MM.1S (cell line): ENCODE results near the gene IFT80.

Experiments
- DNase-seq: peaks from one replicate; pipeline ENCODE4 v3.0.0-alpha.2; 2015
- H2AFZ ChIP-seq: fragments of 300-600 bp; sonication (generic); 2 replicates; pipeline ENCODE4 v1.6.0; 2016; ENCODE audit warnings: antibody characterized with exemption, low read length
- H3F3A ChIP-seq: fragments of 300-600 bp; sonication (generic); 2 replicates; pipeline ENCODE4 v1.6.1; 2016; ENCODE audit warnings: mild to moderate bottlenecking, antibody characterized with exemption, low read length, moderate library complexity, mixed read lengths; ENCODE audit not compliant: insufficient read depth
- H3K27ac ChIP-seq: fragments of 300-600 bp; sonication (generic); 2 replicates; pipeline ENCODE4 v1.5.1; 2016; ENCODE audit warnings: mild to moderate bottlenecking, low read length
- H3K27me3 ChIP-seq: fragments of 300-600 bp; sonication (generic); replicated peaks from 2 replicates; pipeline ENCODE4 v1.6.0; 2016; ENCODE audit warnings: low read length; ENCODE audit not compliant: insufficient read depth
- H3K36me3 ChIP-seq: fragments of 300-600 bp; sonication (generic); replicated peaks from 2 replicates; pipeline ENCODE4 v1.6.1; 2016; ENCODE audit warnings: mild to moderate bottlenecking, low read length, mixed read lengths; ENCODE audit not compliant: insufficient read depth
- H3K4me1 ChIP-seq: fragments of 300-600 bp; sonication (generic); 2 replicates; pipeline ENCODE4 v1.6.1; 2016; ENCODE audit warnings: low read length, mixed read lengths
- H3K4me2 ChIP-seq: fragments of 300-600 bp; sonication (generic); 2 replicates; pipeline ENCODE4 v1.6.0; 2016; ENCODE audit warnings: low read depth, low read length
- H3K4me3 ChIP-seq: fragments of 300-600 bp; sonication (generic); 2 replicates; pipeline ENCODE4 v1.5.1; 2016; ENCODE audit warnings: low read length, mixed read lengths
- H3K79me2 ChIP-seq: fragments of 300-600 bp; sonication (generic); 2 replicates; pipeline ENCODE4 v1.6.1; 2016; ENCODE audit warnings: mixed run types, low read length, mixed read lengths
- H3K9ac ChIP-seq: fragments of 300-600 bp; sonication (generic); 2 replicates; pipeline ENCODE4 v1.6.1; 2016; ENCODE audit warnings: low read length, mixed read lengths
- H3K9me2 ChIP-seq: fragments of 300-600 bp; sonication (generic); replicated peaks from 2 replicates; pipeline ENCODE4 v1.6.1; 2016; ENCODE audit warnings: mild to moderate bottlenecking, low read length, mixed read lengths; ENCODE audit not compliant: insufficient read depth
- H3K9me3 ChIP-seq: fragments of 300-600 bp; sonication (generic); replicated peaks from 2 replicates; pipeline ENCODE4 v1.6.1; 2016; ENCODE audit warnings: mild to moderate bottlenecking, low read length, mixed read lengths; ENCODE audit not compliant: insufficient read depth
- H4K20me1 ChIP-seq: fragments of 300-600 bp; sonication (generic); 2 replicates; pipeline ENCODE4 v1.6.1; 2016; ENCODE audit warnings: mild to moderate bottlenecking, low read length, moderate library complexity, mixed read lengths; ENCODE audit not compliant: insufficient read depth
- CTCF ChIP-seq: fragments of 300-600 bp; sonication (generic); IDR thresholded peaks from 2 replicates; pipeline ENCODE4 v1.5.1; 2016; ENCODE audit warnings: antibody characterized with exemption, low read length, mixed read lengths
- EZH2 ChIP-seq: fragments of 300-600 bp; sonication (generic); optimal IDR thresholded peaks from 2 replicates; pipeline ENCODE3; 2017; ENCODE audit warnings: low read depth, mild to moderate bottlenecking, antibody characterized with exemption, low read length, mixed read lengths
- EZH2phosphoT487 ChIP-seq: fragments of 300-600 bp; sonication (generic); IDR thresholded peaks from 2 replicates; pipeline ENCODE4 v1.6.1; 2018; ENCODE audit warnings: antibody characterized with exemption, low read length

Gene IFT80

GRCh38 chr3:160437083-160437455 lies 38.0 kb upstream of the IFT80 start:
- H3K4me2 ChIP-seq, result no peak overlapping the region
- no peak for DNase-seq
- H3K4me3 ChIP-seq, result no peak overlapping the region
- H4K20me1 ChIP-seq, result peaks cover 3% of the 10 kb centered on the region; the same call in 1 of the 2 replicates
- H3F3A ChIP-seq, result peaks cover 75% of the 10 kb centered on the region
- H3K9ac ChIP-seq, result no peak overlapping the region
- no peaks in the 10 kb centered on the region for H3K4me1 ChIP-seq
- no peak overlapping the region for H2AFZ ChIP-seq
- peaks cover 97% of the 10 kb centered on the region for H3K79me2 ChIP-seq
- no peak overlapping the region for H3K27ac ChIP-seq
- no peaks in the 10 kb centered on the region for H3K27me3 ChIP-seq
- no peaks in the 10 kb centered on the region for H3K9me3 ChIP-seq
- TF ChIP-seq EZH2 (no peak), EZH2phosphoT487 (no peak)
- no peaks in the 10 kb centered on the region for H3K9me2 ChIP-seq
- H3K36me3 ChIP-seq, result peaks cover 38% of the 10 kb centered on the region

GRCh38 chr3:160435747-160436146 lies 36.7 kb upstream of the IFT80 start:
- Histone ChIP-seq H3K27me3 (no peaks in the 10 kb centered on the region), H3K9me3 (no peaks in the 10 kb centered on the region), H3K4me1 (no peaks in the 10 kb centered on the region), H3K79me2 (peaks cover 99% of the 10 kb centered on the region), H3K27ac (no peak overlapping the region), H4K20me1 (peaks cover 3% of the 10 kb centered on the region; the same call in 1 of the 2 replicates), H3K36me3 (peaks cover 51% of the 10 kb centered on the region), H3K9ac (no peak overlapping the region), H3K9me2 (no peaks in the 10 kb centered on the region), H2AFZ (no peak overlapping the region), H3K4me3 (no peak overlapping the region), H3K4me2 (no peak overlapping the region), H3F3A (peaks cover 83% of the 10 kb centered on the region)
- no peak for DNase-seq
- no peak for TF ChIP-seq EZH2phosphoT487
- TF ChIP-seq EZH2, result no peak
- TF ChIP-seq CTCF, result no peak

- DNase-seq, result no peak
- Histone ChIP-seq H3K27me3 (no peaks in the 10 kb centered on the region), H3K4me2 (no peak overlapping the region), H2AFZ (no peak overlapping the region), H3K9ac (no peak overlapping the region), H3K27ac (no peak overlapping the region), H3F3A (peaks cover 89% of the 10 kb centered on the region), H3K79me2 (peaks cover 99% of the 10 kb centered on the region), H3K4me3 (no peak overlapping the region), H3K4me1 (no peaks in the 10 kb centered on the region), H3K9me3 (no peaks in the 10 kb centered on the region), H4K20me1 (peaks cover 3% of the 10 kb centered on the region; the same call in 1 of the 2 replicates), H3K36me3 (peaks cover 57% of the 10 kb centered on the region), H3K9me2 (no peaks in the 10 kb centered on the region)
- TF ChIP-seq EZH2phosphoT487 (no peak), EZH2 (no peak), CTCF (no peak)
Measured at GRCh38 chr3:160435095-160435494, 36.1 kb upstream of the IFT80 start.

GRCh38 chr3:160434071-160434470 lies 35.0 kb upstream of the IFT80 start:
- DNase-seq, result no peak
- peaks cover 86% of the 10 kb centered on the region for H3F3A ChIP-seq
- no peaks in the 10 kb centered on the region for H3K9me3 ChIP-seq
- no peaks in the 10 kb centered on the region for H3K27me3 ChIP-seq
- no peaks in the 10 kb centered on the region for H3K9me2 ChIP-seq
- peaks cover 3% of the 10 kb centered on the region; the same call in 1 of the 2 replicates for H4K20me1 ChIP-seq
- H3K9ac ChIP-seq, result no peak overlapping the region
- no peak overlapping the region for H3K4me2 ChIP-seq
- peaks cover 99% of the 10 kb centered on the region for H3K79me2 ChIP-seq
- H3K4me3 ChIP-seq, result no peak overlapping the region
- H3K36me3 ChIP-seq, result peaks cover 64% of the 10 kb centered on the region
- no peak overlapping the region for H3K27ac ChIP-seq
- H2AFZ ChIP-seq, result no peak overlapping the region
- H3K4me1 ChIP-seq, result no peaks in the 10 kb centered on the region
- TF ChIP-seq EZH2 (no peak), EZH2phosphoT487 (no peak), CTCF (no peak)
